Measurements from ENCODE around the gene NFKBIL1. TPM values are rescaled to one million over a fixed set of nuclear protein-coding genes. Genes with fewer than 3 reads are reported as not detected.
A peak's percentile ranks its signal among the peaks of the same experiment; 100 is the strongest.

Gene NFKBIL1
- total RNA-seq, 4 donors from 2014 or later, result 23.7 to 34.0 (median 27.5) TPM

GRCh38 chr6:31592396-31592771, 45.0 kb downstream of the NFKBIL1 start:
- Histone ChIP-seq H3K4me1 (no peaks in the 10 kb centered on the region), H3K27ac (no peak overlapping the region), H3K36me3 (no peaks in the 10 kb centered on the region), H3K9me3 (no peaks in the 10 kb centered on the region), H3K27me3 (no peaks in the 10 kb centered on the region), H3K4me3 (replicated peaks in 1 of 3) (no peak overlapping the region)
- 83 to 91% methylated on average over 7 of the region's 7 CpGs for WGBS, 2 donors
- TF ChIP-seq CTCF (IDR thresholded peaks at IDR 0.05) (no peak), POLR2A (IDR thresholded peaks at IDR 0.05) (no peak)
- intact Hi-C loops (cut with DNase I), result no loop called here
- no peak for DNase-seq

GRCh38 chr6:31597006-31597405, 49.6 kb downstream of the NFKBIL1 start:
- no peaks in the 10 kb centered on the region for H3K9me3 ChIP-seq
- no peaks in the 10 kb centered on the region for H3K27me3 ChIP-seq
- intact Hi-C loops (cut with DNase I), result loop anchor here (5.0 kb wide), 1 partner anchor 50 kb away; the partner anchor contains the start of genes ATP6V1G2 and NFKBIL1
- H3K36me3 ChIP-seq, result no peaks in the 10 kb centered on the region
- TF ChIP-seq CTCF (IDR thresholded peaks at IDR 0.05), result peak in 2 of 6 experiments; percentile 25 to 26
- TF ChIP-seq POLR2A (IDR thresholded peaks at IDR 0.05), result no peak
- no peaks in the 10 kb centered on the region for H3K4me1 ChIP-seq
- H3K4me3 ChIP-seq (replicated peaks in 1 of 3), result no peak overlapping the region
- 42 to 44% methylated on average over 2 of the region's 2 CpGs for WGBS, 2 donors
- no peak for DNase-seq
- H3K27ac ChIP-seq, result no peak overlapping the region

- intact Hi-C loops (cut with DNase I), result no loop called here
Observed at GRCh38 chr6:31607317-31607716, 59.9 kb downstream of the NFKBIL1 start.

More at GRCh38 chr6:31607317-31607716, 59.9 kb downstream of the NFKBIL1 start:
- DNase-seq, result no peak
- Histone ChIP-seq H3K27me3 (no peaks in the 10 kb centered on the region), H3K4me1 (peaks cover 0 to 7% of the 10 kb centered on the region in 2 donors), H3K27ac (no peak overlapping the region), H3K36me3 (no peaks in the 10 kb centered on the region), H3K4me3 (replicated peaks in 1 of 3) (no peak overlapping the region), H3K9me3 (no peaks in the 10 kb centered on the region)
- no peak for TF ChIP-seq CTCF (IDR thresholded peaks at IDR 0.05)
- no peak for TF ChIP-seq POLR2A (IDR thresholded peaks at IDR 0.05)
- WGBS, 2 donors, result 73 to 93% methylated on average over 1 of the region's 1 CpG

Small RNAs within 50 kb of the gene (small RNA-seq; reads per million reads assigned to genes)
- gene AL663061.1, result not detected
- gene SNORD117, result 697 reads per million, percentile 98 among the genes with 10 or more reads in this experiment
- gene SNORD84, result not detected

Other genes with a start within 250 kb of the NFKBIL1 start
- 1,000 to 10,000 TPM in 1 of 4 donors, 100 to 1,000 TPM in 3; 328 to 1,292 (median 594) TPM for gene HLA-B, start 190.4 kb upstream of the NFKBIL1 start, total RNA-seq
- 10 to 100 TPM; 12.3 to 23.2 (median 15.3) TPM for gene MICA, start 144.0 kb upstream of the NFKBIL1 start, total RNA-seq
- gene MICB, start 49.5 kb upstream of the NFKBIL1 start, total RNA-seq, result 1 to 10 TPM in 3 of 4 donors, under 1 TPM in 1; 0.89 to 3.4 (median 2.1) TPM
- not detected for gene MCCD1, start 18.6 kb upstream of the NFKBIL1 start, total RNA-seq
- 100 to 1,000 TPM; 296 to 339 (median 314) TPM for gene DDX39B, start 5.6 kb upstream of the NFKBIL1 start, total RNA-seq
- gene ATP6V1G2, start 1.0 kb upstream of the NFKBIL1 start, total RNA-seq, result 1 to 10 TPM; 1.2 to 3.9 (median 2.6) TPM
- gene LTA, start 24.7 kb downstream of the NFKBIL1 start, total RNA-seq, result not detected
- gene TNF, start 28.0 kb downstream of the NFKBIL1 start, total RNA-seq, result under 1 TPM in 1 of 4 donors, not detected in 3; 0.42 TPM
- gene LTB, start 34.8 kb downstream of the NFKBIL1 start, total RNA-seq, result not detected
- 10 to 100 TPM in 1 of 4 donors, 1 to 10 TPM in 2, not detected in 1; 2.5 to 23.4 (median 3.2) TPM for gene LST1, start 38.7 kb downstream of the NFKBIL1 start, total RNA-seq
- gene NCR3, start 45.4 kb downstream of the NFKBIL1 start, total RNA-seq, result not detected
- gene AIF1, start 67.6 kb downstream of the NFKBIL1 start, total RNA-seq, result 10 to 100 TPM in 3 of 4 donors, 1 to 10 TPM in 1; 8.1 to 37.8 (median 17.6) TPM
- 100 to 1,000 TPM in 1 of 4 donors, 10 to 100 TPM in 3; 68.5 to 127 (median 86.7) TPM for gene PRRC2A, start 73.1 kb downstream of the NFKBIL1 start, total RNA-seq
- gene BAG6, start 105.1 kb downstream of the NFKBIL1 start, total RNA-seq, result 100 to 1,000 TPM; 179 to 301 (median 245) TPM
- 1 to 10 TPM; 2.3 to 5.1 (median 4.5) TPM for gene APOM, start 108.3 kb downstream of the NFKBIL1 start, total RNA-seq
- 10 to 100 TPM; 23.6 to 32.3 (median 28.7) TPM for gene C6orf47, start 113.2 kb downstream of the NFKBIL1 start, total RNA-seq
- gene GPANK1, start 117.4 kb downstream of the NFKBIL1 start, total RNA-seq, result 10 to 100 TPM; 15.7 to 23.2 (median 22.1) TPM
- gene CSNK2B, start 118.5 kb downstream of the NFKBIL1 start, total RNA-seq, result 100 to 1,000 TPM; 181 to 264 (median 206) TPM
- 10 to 100 TPM in 2 of 4 donors, 1 to 10 TPM in 2; 4.4 to 11.8 (median 9.4) TPM for gene LY6G5B, start 122.4 kb downstream of the NFKBIL1 start, total RNA-seq
- gene LY6G5C, start 133.5 kb downstream of the NFKBIL1 start, total RNA-seq, result 1 to 10 TPM in 1 of 4 donors, under 1 TPM in 2, not detected in 1; 0.54 to 7.9 (median 0.83) TPM
- gene ABHD16A, start 155.7 kb downstream of the NFKBIL1 start, total RNA-seq, result 10 to 100 TPM; 47.3 to 81.4 (median 71.7) TPM
- gene LY6G6F, start 159.3 kb downstream of the NFKBIL1 start, total RNA-seq, result not detected
- not detected for gene LY6G6D, start 167.7 kb downstream of the NFKBIL1 start, total RNA-seq
- not detected for gene LY6G6C, start 174.1 kb downstream of the NFKBIL1 start, total RNA-seq
- 1 to 10 TPM in 1 of 4 donors, under 1 TPM in 1, not detected in 2; 0.54 to 1.8 TPM for gene MPIG6B, start 175.8 kb downstream of the NFKBIL1 start, total RNA-seq
- 100 to 1,000 TPM in 3 of 4 donors, 10 to 100 TPM in 1; 99.9 to 117 (median 114) TPM for gene DDAH2, start 181.7 kb downstream of the NFKBIL1 start, total RNA-seq
- gene CLIC1, start 188.9 kb downstream of the NFKBIL1 start, total RNA-seq, result 100 to 1,000 TPM; 222 to 314 (median 247) TPM
- 10 to 100 TPM in 1 of 4 donors, 1 to 10 TPM in 3; 5.6 to 11.2 (median 7.2) TPM for gene MSH5, start 192.4 kb downstream of the NFKBIL1 start, total RNA-seq
- 1 to 10 TPM in 3 of 4 donors, not detected in 1; 2.0 to 4.2 (median 3.0) TPM for gene SAPCD1, start 215.0 kb downstream of the NFKBIL1 start, total RNA-seq
- gene VWA7, start 229.7 kb downstream of the NFKBIL1 start, total RNA-seq, result 1 to 10 TPM; 1.2 to 8.9 (median 5.4) TPM
- 100 to 1,000 TPM in 1 of 4 donors, 10 to 100 TPM in 3; 33.8 to 120 (median 39.9) TPM for gene VARS1, start 248.1 kb downstream of the NFKBIL1 start, total RNA-seq

Data from thyroid gland (tissue), 4 donors.